WTC11 (cell line): Measurements from ENCODE around the gene ATP1A4.

Source experiments
- MAX ChIP-seq: sonication (generic); formaldehyde crosslinking; IDR thresholded peaks from 2 replicates; pipeline ENCODE4 v1.8.0; 2022; ENCODE audit warnings: mild to moderate bottlenecking, missing genetic modification reagents
- NFE2L1 ChIP-seq: sonication (generic); formaldehyde crosslinking; IDR thresholded peaks from 2 replicates; pipeline ENCODE4 v1.8.1; 2023; ENCODE audit warnings: missing genetic modification reagents
- OVOL2 ChIP-seq: fragments of 250-450 bp; sonication (Bioruptor Pico); IDR thresholded peaks from 2 replicates; pipeline ENCODE4 v1.9.0; 2021; ENCODE audit warnings: mild to moderate bottlenecking, borderline replicate concordance
- USF2 ChIP-seq: sonication (generic); formaldehyde crosslinking; IDR thresholded peaks from 2 replicates; pipeline ENCODE4 v1.8.1; 2023; ENCODE audit warnings: mild to moderate bottlenecking, missing genetic modification reagents, moderate library complexity
- ZNF232 ChIP-seq: sonication (generic); formaldehyde crosslinking; IDR thresholded peaks from 2 replicates; pipeline ENCODE4 v1.8.0; 2022; ENCODE audit warnings: mild to moderate bottlenecking, missing genetic modification reagents
- ZNF423 ChIP-seq: fragments of 250-450 bp; sonication (Bioruptor Pico); IDR thresholded peaks from 2 replicates; pipeline ENCODE4 v2.1.2; 2022; ENCODE audit warnings: mild to moderate bottlenecking, moderate library complexity

- TF ChIP-seq NFE2L1 (CRISPR knock-in tag) (no peak), MAX (CRISPR knock-in tag) (no peak), ZNF232 (CRISPR knock-in tag) (no peak), USF2 (CRISPR knock-in tag) (no peak), OVOL2 (CRISPR knock-in tag) (no peak), ZNF423 (CRISPR knock-in tag) (no peak)
These were observed 23.4 kb upstream of the ATP1A4 start for GRCh38 chr1:160127865-160128523.
